Measurements from ENCODE around the gene ACTL7A. TPM values are rescaled to one million over a fixed set of nuclear protein-coding genes. Genes with fewer than 3 reads are reported as not detected.

Gene ACTL7A
- total RNA-seq, 1 experiment from 2014 or later = not detected

- CTCF ChIA-PET = no interaction called here
- H3K9me3 Mint-ChIP-seq (ENCODE audit: low read depth, unreplicated experiment) = no peaks in the 10 kb centered on the region
- intact Hi-C loops (cut with micrococcal nuclease; ENCODE audit: unreplicated experiment) = no loop called here
- no peaks in the 10 kb centered on the region for H3K36me3 Mint-ChIP-seq (ENCODE audit: insufficient read depth, unreplicated experiment)
- H3K4me3 Mint-ChIP-seq (ENCODE audit: low read depth, unreplicated experiment) = no peak overlapping the region
- DNase-seq = no peak
- no peaks in the 10 kb centered on the region for H3K4me1 Mint-ChIP-seq (ENCODE audit: low read depth, unreplicated experiment)
- no peak for TF ChIP-seq CTCF (IDR thresholded peaks at IDR 0.05; ENCODE audit: unreplicated experiment)
- H3K27ac Mint-ChIP-seq (ENCODE audit: unreplicated experiment) = no peak overlapping the region
- H3K27me3 Mint-ChIP-seq (ENCODE audit: unreplicated experiment) = peaks cover 15% of the 10 kb centered on the region
- BruUV-seq (replicated peaks) = no TSS peak
Observed at GRCh38 chr9:108832179-108832500, 29.9 kb upstream of the ACTL7A start.

DNA sequence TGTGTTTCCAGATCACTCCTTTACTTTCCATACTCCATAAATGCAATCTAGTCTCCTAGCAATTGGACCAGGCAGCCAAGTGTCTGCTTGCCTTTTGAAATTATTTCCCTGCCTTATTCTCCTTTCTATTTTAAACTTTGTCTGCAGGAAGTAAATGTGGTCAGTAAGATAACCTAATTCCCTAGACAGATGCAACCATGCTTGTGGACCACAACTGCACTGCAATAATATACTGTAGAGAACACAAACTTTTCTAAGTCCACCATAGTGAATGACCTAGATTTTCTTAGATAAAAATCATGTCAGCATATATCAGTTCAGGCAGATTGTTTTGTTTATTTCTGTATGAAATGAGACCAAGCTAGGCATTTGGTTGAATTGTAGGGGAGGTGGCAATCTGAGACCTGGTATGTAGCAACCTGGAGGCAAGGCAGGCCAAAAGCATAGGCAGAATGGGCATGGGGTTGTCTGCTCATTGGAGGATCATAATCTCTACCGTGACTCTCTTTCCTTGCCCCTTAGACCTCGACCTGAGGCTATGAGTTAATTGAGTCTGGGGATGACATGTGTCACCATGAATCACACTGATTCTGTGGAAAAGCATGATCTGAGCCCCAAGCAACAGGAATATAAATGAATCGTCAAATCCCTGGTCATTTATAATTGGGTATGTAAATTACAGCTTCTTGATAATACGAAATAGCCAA lies 27.0 kb upstream of the ACTL7A start:
- Mint-ChIP-seq H3K27ac (ENCODE audit: unreplicated experiment) (no peak overlapping the region), H3K9me3 (ENCODE audit: low read depth, unreplicated experiment) (no peaks in the 10 kb centered on the region), H3K4me1 (ENCODE audit: low read depth, unreplicated experiment) (no peaks in the 10 kb centered on the region), H3K27me3 (ENCODE audit: unreplicated experiment) (peaks cover 13% of the 10 kb centered on the region), H3K36me3 (ENCODE audit: insufficient read depth, unreplicated experiment) (no peaks in the 10 kb centered on the region), H3K4me3 (ENCODE audit: low read depth, unreplicated experiment) (no peak overlapping the region)
- CTCF ChIA-PET = no interaction called here
- intact Hi-C loops (cut with micrococcal nuclease; ENCODE audit: unreplicated experiment) = no loop called here
- no peak for TF ChIP-seq CTCF (IDR thresholded peaks at IDR 0.05; ENCODE audit: unreplicated experiment)
- DNase-seq = no peak
- BruUV-seq (replicated peaks) = no TSS peak

DNA sequence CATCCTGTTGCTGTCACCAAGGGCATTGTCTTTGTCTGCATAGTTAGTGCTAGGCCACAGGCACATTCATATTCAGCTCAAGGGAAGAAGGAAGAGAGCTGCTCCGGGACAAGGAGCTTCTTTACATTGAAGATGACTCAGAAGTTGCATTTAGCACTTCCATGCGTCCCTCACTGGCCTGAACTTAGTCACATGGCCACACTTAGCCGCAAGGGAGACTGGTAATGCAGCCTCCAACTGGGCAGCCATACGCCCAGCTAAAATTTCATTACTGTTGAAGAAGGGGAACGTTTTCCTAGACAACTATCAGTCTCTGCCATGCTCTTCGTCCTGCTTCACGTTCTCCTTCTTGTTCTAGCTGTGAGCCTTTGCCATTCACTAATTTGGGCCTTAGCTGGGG lies 26.2 kb upstream of the ACTL7A start:
- BruUV-seq (replicated peaks) = no TSS peak
- Mint-ChIP-seq H3K27ac (ENCODE audit: unreplicated experiment) (no peak overlapping the region), H3K27me3 (ENCODE audit: unreplicated experiment) (peaks cover 5% of the 10 kb centered on the region), H3K9me3 (ENCODE audit: low read depth, unreplicated experiment) (no peaks in the 10 kb centered on the region), H3K4me3 (ENCODE audit: low read depth, unreplicated experiment) (no peak overlapping the region), H3K4me1 (ENCODE audit: low read depth, unreplicated experiment) (no peaks in the 10 kb centered on the region), H3K36me3 (ENCODE audit: insufficient read depth, unreplicated experiment) (no peaks in the 10 kb centered on the region)
- CTCF ChIA-PET = no interaction called here
- no peak for TF ChIP-seq CTCF (IDR thresholded peaks at IDR 0.05; ENCODE audit: unreplicated experiment)
- intact Hi-C loops (cut with micrococcal nuclease; ENCODE audit: unreplicated experiment) = no loop called here
- DNase-seq = no peak

- Mint-ChIP-seq H3K4me1 (ENCODE audit: low read depth, unreplicated experiment) (no peaks in the 10 kb centered on the region), H3K27ac (ENCODE audit: unreplicated experiment) (no peak overlapping the region), H3K36me3 (ENCODE audit: insufficient read depth, unreplicated experiment) (no peaks in the 10 kb centered on the region), H3K4me3 (ENCODE audit: low read depth, unreplicated experiment) (no peak overlapping the region), H3K27me3 (ENCODE audit: unreplicated experiment) (peaks cover under 1% of the 10 kb centered on the region), H3K9me3 (ENCODE audit: low read depth, unreplicated experiment) (no peaks in the 10 kb centered on the region)
- BruUV-seq (replicated peaks) = no TSS peak
- intact Hi-C loops (cut with micrococcal nuclease; ENCODE audit: unreplicated experiment) = no loop called here
- CTCF ChIA-PET = no interaction called here
- TF ChIP-seq CTCF (IDR thresholded peaks at IDR 0.05; ENCODE audit: unreplicated experiment) = no peak
- no peak for DNase-seq
Observed at GRCh38 chr9:108836319-108836718, 25.7 kb upstream of the ACTL7A start.

Data from Calu3 (cell line).